Fibroblast of upper back skin (primary cell): ENCODE results near the gene PDZRN4.
"Not testable (repeated sequence)": the region's sequence is repeated elsewhere in the genome, so short reads cannot be mapped to it uniquely, and the experiment has no call there.

Source experiments
- DNase-seq: peaks from one replicate; pipeline ENCODE4 v3.0.0-alpha.2; 2013

The PDZRN4 gene

GRCh38 chr12:41520869-41521268 is 332.7 kb downstream of the PDZRN4 start:
- no peak for DNase-seq

- peak; percentile 92 for DNase-seq
Observed at GRCh38 chr12:41521872-41522379, 333.8 kb downstream of the PDZRN4 start.

- no peak for DNase-seq
Observed at GRCh38 chr12:41527062-41527461, 338.9 kb downstream of the PDZRN4 start.

- no peak for DNase-seq
Observed at GRCh38 chr12:41527534-41528116, 339.5 kb downstream of the PDZRN4 start.

GRCh38 chr12:41528874-41529273 is 340.8 kb downstream of the PDZRN4 start:
- DNase-seq: no peak

GRCh38 chr12:41530441-41530840 is 342.3 kb downstream of the PDZRN4 start:
- no peak for DNase-seq

- no peak for DNase-seq
Observed at GRCh38 chr12:41531147-41531829, 343.2 kb downstream of the PDZRN4 start.

GRCh38 chr12:41532072-41532471 is 344.0 kb downstream of the PDZRN4 start:
- no peak for DNase-seq

GRCh38 chr12:41536813-41537490 is 348.8 kb downstream of the PDZRN4 start:
- DNase-seq: no peak

GRCh38 chr12:41537522-41537921 is 349.4 kb downstream of the PDZRN4 start:
- no peak for DNase-seq

GRCh38 chr12:41545761-41546160 is 357.6 kb downstream of the PDZRN4 start:
- DNase-seq: no peak

- DNase-seq: not testable (repeated sequence)
Observed at GRCh38 chr12:41547071-41547470, 359.0 kb downstream of the PDZRN4 start.

GRCh38 chr12:41548926-41549325 is 360.8 kb downstream of the PDZRN4 start:
- DNase-seq: no peak

GRCh38 chr12:41552588-41552987 is 364.5 kb downstream of the PDZRN4 start:
- peak; percentile 3 for DNase-seq

- no peak for DNase-seq
Observed at GRCh38 chr12:41556176-41556575, 368.1 kb downstream of the PDZRN4 start.

GRCh38 chr12:41557344-41557743 is 369.2 kb downstream of the PDZRN4 start:
- no peak for DNase-seq

- no peak for DNase-seq
Observed at GRCh38 chr12:41558671-41559070, 370.6 kb downstream of the PDZRN4 start.

GRCh38 chr12:41563051-41563450 is 374.9 kb downstream of the PDZRN4 start:
- DNase-seq: no peak

GRCh38 chr12:41564816-41565215 is 376.7 kb downstream of the PDZRN4 start:
- DNase-seq: no peak

GRCh38 chr12:41566703-41567102 is 378.6 kb downstream of the PDZRN4 start:
- no peak for DNase-seq

- DNase-seq: no peak
Observed at GRCh38 chr12:41573445-41573844, 385.3 kb downstream of the PDZRN4 start.

- no peak for DNase-seq
Observed at GRCh38 chr12:41576925-41577324, 388.8 kb downstream of the PDZRN4 start.

GRCh38 chr12:41577995-41578394 is 389.9 kb downstream of the PDZRN4 start:
- DNase-seq: peak; percentile 1

GRCh38 chr12:41585784-41586183 is 397.7 kb downstream of the PDZRN4 start:
- DNase-seq: no peak
